Measurements from ENCODE around the gene RGMA.

RGMA gene

GRCh38 chr15:93093765-93094164 is 4.8 kb upstream of the RGMA start:
- no peak for DNase-seq (ENCODE audit: low spot score)

DNA sequence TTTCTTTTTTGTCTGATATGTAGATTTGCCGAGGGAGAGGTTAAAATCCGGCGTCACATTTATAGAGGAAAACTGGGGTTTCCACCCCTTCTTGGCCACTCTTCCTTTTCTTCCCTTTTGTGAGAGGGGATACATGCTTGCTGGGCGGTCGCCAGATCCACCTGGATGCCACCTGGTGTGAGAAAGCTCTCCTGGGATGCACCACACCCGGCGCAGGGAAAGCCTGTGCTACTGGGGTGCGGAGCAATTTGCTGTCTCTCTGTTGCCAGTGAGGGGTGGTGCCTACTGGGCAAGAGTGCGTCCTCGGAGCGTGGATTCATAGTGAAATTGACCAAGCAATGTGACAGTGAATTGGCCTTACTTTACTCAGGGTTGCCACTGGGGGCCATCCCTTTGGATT is 2.5 kb upstream of the RGMA start:
- DNase-seq (ENCODE audit: low spot score), result no peak

DNA sequence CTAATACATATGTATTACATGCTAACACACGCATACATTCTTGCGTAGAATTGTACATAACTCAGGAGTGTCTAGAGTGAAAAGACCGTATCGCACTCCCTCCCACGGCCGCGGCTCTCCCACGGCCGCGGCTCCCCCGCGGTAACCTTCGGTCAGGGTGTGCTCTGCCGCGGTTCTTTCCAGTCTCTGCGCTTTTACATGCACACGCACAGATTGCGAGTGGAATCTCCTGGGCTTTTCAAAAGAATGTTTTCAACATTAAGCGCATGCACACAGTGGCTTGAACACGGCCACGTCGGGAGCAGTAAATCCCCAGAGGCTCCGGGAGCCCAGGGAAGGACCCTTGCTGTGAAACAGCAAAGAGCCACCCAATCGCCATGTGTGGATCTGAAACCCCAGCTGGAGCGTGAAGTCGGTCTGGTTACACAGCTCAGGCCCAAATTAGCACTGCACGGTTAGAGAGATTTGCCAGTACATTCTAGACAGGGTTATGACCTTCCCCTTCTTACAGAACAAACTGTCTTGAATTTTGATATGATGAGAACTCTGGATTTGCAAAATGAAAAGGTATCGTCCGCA is 805 bp upstream of the RGMA start:
- DNase-seq (ENCODE audit: low spot score), result no peak

- no peak for DNase-seq (ENCODE audit: low spot score)
These were observed 621 bp downstream of the RGMA start for GRCh38 chr15:93088200-93088980.

DNA sequence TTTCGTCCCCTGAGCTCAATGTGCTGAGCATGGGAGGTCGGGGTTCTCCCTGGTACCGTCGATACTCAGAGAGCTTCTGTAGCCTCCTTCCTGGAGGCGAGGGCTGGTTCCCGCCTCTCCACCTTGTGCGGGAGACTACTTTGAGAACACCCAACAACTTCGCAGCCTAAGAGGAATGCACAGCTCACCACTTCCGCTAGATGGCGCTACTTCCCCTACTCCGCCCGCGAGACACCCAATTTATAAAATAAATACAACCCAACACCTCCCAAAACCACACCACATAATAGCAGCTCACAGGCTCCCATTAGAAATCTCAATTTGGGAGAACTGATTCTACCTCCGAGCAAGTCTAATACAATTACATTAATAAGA is 1.2 kb downstream of the RGMA start:
- DNase-seq (ENCODE audit: low spot score), result peak; percentile 58

DNA sequence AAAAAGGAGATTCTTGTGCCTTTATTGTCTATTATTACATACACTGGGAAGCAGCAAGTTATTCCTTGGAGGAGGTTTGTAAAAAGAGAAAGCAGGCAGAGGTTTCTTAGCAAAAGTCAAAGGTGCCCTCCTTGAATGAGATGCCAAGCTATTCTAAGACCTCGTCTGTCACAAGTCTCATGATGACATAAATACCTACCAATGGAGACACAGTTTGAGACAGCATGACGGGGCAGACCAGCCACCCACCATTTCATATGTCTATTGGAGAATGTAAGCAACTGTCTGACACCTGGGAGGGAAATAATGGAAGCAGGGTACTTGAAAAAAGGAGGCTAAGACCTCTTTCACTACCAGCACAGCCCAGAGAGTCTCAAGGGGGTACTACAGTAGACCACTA is 2.2 kb downstream of the RGMA start:
- no peak for DNase-seq (ENCODE audit: low spot score)

- DNase-seq (ENCODE audit: low spot score), result no peak
These were observed 3.3 kb downstream of the RGMA start for GRCh38 chr15:93085692-93086091.

GRCh38 chr15:93082861-93083260 is 6.2 kb downstream of the RGMA start:
- DNase-seq (ENCODE audit: low spot score), result no peak

DNA sequence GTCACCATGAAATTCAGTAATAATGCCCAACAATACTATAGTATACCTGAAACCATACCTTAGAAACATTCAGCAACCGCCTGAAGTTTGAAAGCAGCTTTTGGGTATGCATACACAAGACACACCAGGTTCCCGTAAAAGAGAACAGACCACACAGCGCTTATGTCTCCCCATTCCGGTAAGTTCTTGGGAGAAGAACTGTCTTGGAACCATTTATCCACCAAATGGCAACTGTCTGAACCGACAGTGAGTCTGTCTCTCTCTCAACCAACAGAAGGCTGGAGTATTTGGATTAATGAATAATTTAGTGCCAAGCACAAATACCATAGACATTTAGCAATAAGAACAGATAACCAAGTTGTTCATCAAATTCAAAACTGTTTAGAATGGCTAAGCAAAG is 7.6 kb downstream of the RGMA start:
- no peak for DNase-seq (ENCODE audit: low spot score)

GRCh38 chr15:93080451-93080850 is 8.6 kb downstream of the RGMA start:
- no peak for DNase-seq (ENCODE audit: low spot score)

DNA sequence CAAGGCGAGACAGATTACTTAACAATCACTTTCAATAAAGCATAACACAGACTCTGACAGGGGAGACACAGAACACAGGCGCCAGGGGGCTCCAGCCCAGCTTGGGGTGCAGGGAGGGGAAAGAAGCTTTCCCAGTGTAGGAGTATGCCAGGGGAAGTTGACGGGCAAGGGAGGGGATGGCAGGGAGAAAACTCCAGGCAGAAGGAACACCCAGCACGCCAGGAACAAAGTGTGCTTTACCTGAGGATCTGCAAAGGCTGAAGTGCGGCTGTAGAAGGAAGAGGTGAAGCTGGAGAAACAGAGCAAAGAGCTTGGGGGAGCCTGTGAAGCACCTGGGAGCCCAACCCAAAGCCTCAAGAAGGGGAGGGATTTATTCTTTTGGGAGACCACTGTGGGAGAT is 12.1 kb downstream of the RGMA start:
- DNase-seq (ENCODE audit: low spot score), result no peak

GRCh38 chr15:93076217-93076616 is 12.8 kb downstream of the RGMA start:
- no peak for DNase-seq (ENCODE audit: low spot score)

DNA sequence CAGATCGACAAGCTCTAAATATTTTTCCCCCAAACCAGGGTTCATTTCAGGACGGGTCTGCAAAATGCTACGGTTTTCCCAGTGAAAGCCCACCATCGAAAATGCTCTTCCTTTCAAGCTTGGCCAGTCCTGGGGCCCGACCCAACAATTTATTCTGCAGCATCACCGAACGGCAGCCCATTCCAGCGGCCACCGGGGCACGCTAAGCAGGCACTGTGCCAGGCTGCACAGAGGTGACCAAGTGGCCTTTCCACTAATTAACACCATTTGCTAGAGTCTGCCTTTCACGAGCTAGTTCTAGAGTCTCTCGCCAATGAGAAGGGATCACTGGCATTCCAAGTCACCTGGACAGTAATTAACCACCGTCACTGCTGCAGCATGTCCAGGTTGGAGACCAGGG is 14.4 kb downstream of the RGMA start:
- no peak for DNase-seq (ENCODE audit: low spot score)

GRCh38 chr15:93073465-93073952 is 15.5 kb downstream of the RGMA start:
- no peak for DNase-seq (ENCODE audit: low spot score)

GRCh38 chr15:93072411-93073394 is 16.3 kb downstream of the RGMA start:
- DNase-seq (ENCODE audit: low spot score), result no peak

DNA sequence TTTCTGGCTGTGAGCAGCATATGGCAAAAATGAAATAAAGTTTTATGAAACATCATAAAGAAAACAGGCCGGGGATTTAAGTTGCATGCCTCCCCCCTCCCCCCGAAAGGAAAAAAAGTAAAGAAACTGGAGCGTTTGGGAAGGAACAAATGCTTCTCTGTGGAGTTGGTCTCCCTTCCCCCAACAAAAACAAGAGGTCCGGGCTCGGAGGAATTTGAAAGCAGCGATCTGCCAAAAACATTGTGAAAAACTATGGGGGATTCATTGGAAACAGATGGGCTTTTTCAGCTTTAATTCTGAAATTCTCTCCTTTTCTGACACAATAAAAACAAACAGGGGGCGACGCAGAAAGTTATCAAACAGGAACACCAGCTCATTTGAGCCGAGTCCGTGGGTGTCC is 17.0 kb downstream of the RGMA start:
- no peak for DNase-seq (ENCODE audit: low spot score)

DNA sequence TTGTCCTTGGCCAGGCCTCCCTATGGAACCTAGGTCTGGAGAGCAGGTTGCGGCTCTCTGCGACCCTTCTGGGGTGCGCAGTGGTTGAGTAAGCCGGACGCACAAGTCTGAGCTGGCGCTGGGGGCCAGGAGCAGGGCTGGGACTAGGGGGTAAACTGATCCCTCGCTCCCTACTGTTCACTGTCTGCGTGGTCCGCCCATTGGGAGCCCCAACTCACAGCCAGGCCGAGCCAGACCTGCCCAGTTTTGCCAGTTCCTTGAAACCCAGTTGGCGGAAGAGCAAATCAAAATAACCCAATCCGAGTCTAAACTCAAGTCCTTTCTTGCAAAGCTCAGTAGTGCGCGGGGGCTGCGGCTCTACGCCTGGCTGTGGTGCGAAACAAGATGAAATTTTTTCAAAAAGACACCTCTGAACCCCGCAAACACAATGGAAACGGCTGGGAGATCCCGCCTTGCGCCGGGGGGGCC is 17.5 kb downstream of the RGMA start:
- no peak for DNase-seq (ENCODE audit: low spot score)

DNA sequence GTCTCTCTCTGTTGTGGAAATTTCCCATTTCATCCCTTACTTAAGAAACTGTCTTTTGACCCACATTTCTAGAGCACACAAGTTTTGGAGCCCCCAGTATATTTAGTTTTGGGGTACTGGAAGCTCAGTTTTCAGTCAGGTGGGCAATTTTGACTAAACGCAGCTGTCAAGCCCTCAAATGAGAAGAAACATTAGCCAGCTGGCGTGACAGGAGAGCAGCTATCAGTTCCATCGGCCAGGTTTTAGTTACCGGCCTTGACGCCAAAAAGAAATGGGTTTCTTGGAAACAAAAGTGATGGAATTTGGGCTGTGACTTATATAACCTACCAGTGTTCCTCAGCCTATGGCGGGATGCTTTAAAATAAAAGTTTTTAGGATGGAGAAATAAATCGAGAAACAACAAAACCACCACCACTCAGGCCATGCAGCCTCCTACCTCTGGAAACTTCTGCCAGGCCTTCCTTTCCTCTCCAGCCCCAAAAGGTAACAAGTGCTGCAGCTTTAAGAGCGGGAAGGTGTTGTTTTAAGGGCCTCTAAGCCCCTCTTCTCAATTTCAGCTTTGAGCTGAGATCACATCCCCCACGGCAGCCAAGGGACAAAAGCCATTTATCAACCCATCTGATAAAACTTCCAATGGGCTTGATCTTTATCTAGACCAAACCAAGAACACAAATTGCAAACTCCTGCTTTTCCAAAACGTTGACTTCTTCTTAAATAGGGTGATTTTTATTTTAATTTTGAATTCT is 18.3 kb downstream of the RGMA start:
- no peak for DNase-seq (ENCODE audit: low spot score)

DNA sequence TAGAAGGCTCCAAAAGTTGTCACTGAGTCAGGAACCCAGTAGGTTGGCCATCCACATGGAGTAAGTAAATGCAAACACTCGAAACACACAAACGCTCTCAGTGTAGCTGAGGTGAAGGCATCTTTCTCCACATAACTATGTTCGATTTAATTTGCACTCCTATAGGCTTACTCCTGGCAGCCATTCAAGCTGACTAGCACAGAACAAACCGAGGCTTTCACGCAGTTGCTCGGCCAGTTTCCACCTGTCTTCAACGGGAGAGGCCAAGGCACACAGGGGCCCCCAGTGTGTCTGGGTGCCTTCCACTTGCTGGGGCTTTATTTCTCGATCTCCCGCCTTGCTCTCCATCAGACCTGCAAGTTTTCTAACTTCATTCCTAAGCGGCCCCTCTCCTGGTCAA is 18.9 kb downstream of the RGMA start:
- DNase-seq (ENCODE audit: low spot score), result no peak

GRCh38 chr15:93068581-93069199 is 20.3 kb downstream of the RGMA start:
- DNase-seq (ENCODE audit: low spot score), result no peak

- DNase-seq (ENCODE audit: low spot score), result no peak
These were observed 21.3 kb downstream of the RGMA start for GRCh38 chr15:93067649-93068085.

Measured in CD4-positive, alpha-beta T cell treated with Interleukin-6 at 100 ng/mL for 8 hours (primary cell).